ENCODE data around the gene RS1. TPM values are rescaled to one million over a fixed set of nuclear protein-coding genes. Genes with fewer than 3 reads are reported as not detected.

The RS1 gene
- polyA plus RNA-seq (not detected in 3 replicates), polyA minus RNA-seq (not detected in 3 replicates)
- not detected for polyA plus RNA-seq (2011; ENCODE audit: low read depth)
- not detected in 2 replicates for polyA plus RNA-seq (2011; cell fraction: cytosol; rRNA removed)
- polyA plus RNA-seq (2011; cell fraction: nucleus; rRNA removed) = not detected in 2 replicates
- polyA plus RNA-seq (2012; ENCODE audit: low replicate concordance) = 0.06 TPM in 1 of 2 replicates, not detected in the other
- not detected for polyA minus RNA-seq (2011; cell fraction: cytosol; rRNA and poly(A)+ RNA removed)
- not detected in 2 replicates for polyA minus RNA-seq (2011; cell fraction: nucleus; rRNA and poly(A)+ RNA removed)

DNA sequence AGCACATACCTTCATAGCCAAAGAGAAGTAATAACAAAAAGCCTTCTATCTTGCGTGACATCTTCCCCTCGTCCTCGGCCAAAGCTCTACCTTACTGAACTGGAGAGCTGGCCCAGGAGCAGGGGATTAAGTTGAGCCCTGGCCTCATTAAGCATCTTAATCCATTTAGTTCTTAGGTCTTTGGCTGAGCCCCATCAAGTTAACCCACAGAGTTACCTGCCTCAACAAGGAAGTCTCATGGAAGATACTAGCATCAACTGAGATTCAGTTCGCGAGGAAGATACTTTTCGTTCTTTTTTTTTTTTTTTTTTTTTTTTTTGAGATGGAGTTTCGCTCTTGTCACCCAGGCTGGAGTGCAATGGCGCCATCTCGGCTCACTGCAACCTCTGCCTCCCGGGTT is at the start of gene RS1:
TSS of gene RS1 (minus strand) at position 101 of the 400 bp plus-strand sequence. CDS start at position 61, 40 bp downstream.
- Histone ChIP-seq H3K36me3 (ENCODE audit: control insufficient read depth in 2 of 2, extremely low read depth in 1 of 2, insufficient read depth in 2 of 2, low read length in 2 of 2) (no peaks in the 10 kb centered on the region), H3K4me2 (ENCODE audit: control insufficient read depth, extremely low read depth, insufficient read depth, low read depth, low read length) (no peak within 1 kb of the TSS), H4K20me1 (ENCODE audit: control insufficient read depth, extremely low read depth, insufficient read depth, low read length) (no peaks in the 10 kb centered on the region), H3K79me2 (ENCODE audit: control insufficient read depth, insufficient read depth, low read length) (no peaks in the 10 kb centered on the region), H3K4me3 (ENCODE audit: control insufficient read depth in 2 of 3, extremely low read depth in 1 of 3, insufficient read depth in 2 of 3, low read depth in 1 of 3, low read length in 3 of 3) (no peak within 1 kb of the TSS), H3K27me3 (ENCODE audit: control insufficient read depth, extremely low read depth, insufficient read depth, low read length) (no peaks in the 10 kb centered on the region), H3K9me1 (ENCODE audit: control insufficient read depth, extremely low read depth, insufficient read depth, low read length) (no peaks in the 10 kb centered on the region), H3K9ac (ENCODE audit: control insufficient read depth, extremely low read depth, insufficient read depth, low read length) (no peak within 1 kb of the TSS), H3K4me1 (ENCODE audit: control insufficient read depth, extremely low read depth, insufficient read depth, low read length) (no peaks in the 10 kb centered on the region), H3K9me3 (ENCODE audit: control insufficient read depth, low read depth, low read length) (no peaks in the 10 kb centered on the region), H2AFZ (ENCODE audit: control insufficient read depth, low read length) (no peak within 1 kb of the TSS), H3K27ac (ENCODE audit: control insufficient read depth, insufficient read depth, low read length) (no peak within 1 kb of the TSS)
- FAIRE-seq (no peak), DNase-seq (ENCODE audit: low read depth, low spot score) (no peak)
- no peak for TF ChIP-seq CTCF (optimal IDR thresholded peaks at IDR 0.05 in 1 of 3, IDR thresholded peaks at IDR 0.05 in 1 of 3, conservative IDR thresholded peaks at IDR 0.05 in 1 of 3; ENCODE audit: extremely low read depth in 1 of 3, insufficient read depth in 2 of 3, low read length in 3 of 3)
- no peak for TF ChIP-seq EZH2 (IDR thresholded peaks at IDR 0.05; ENCODE audit: low read length)
- dilution Hi-C loops (cut with MboI; ENCODE audit: extremely low pct_ligation_motif_present, low sequenced_read_pairs) = no loop called here

DNA sequence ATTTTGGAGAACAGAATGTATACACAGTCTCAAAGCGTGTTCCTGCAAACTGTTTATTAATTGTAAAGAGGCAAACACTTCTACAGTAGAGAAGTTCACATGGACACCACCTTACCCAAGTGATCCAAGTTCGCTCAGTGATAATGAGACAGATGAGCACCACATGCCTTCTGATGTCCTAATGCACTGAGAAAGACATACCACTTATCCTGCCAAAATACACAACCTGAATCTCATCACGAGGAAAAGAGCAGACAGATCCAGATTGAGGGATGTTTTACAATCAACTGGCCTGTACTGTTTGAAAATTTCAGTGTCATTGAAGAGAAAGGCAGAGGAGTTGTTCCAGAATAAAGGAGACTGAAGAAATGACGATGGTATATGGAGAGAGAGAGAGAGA is 47.9 kb upstream of the RS1 start:
- Histone ChIP-seq H4K20me1 (ENCODE audit: control insufficient read depth, extremely low read depth, insufficient read depth, low read length) (no peaks in the 10 kb centered on the region), H3K4me1 (ENCODE audit: control insufficient read depth, extremely low read depth, insufficient read depth, low read length) (no peaks in the 10 kb centered on the region)

More for the DNA sequence above, 47.9 kb upstream of the RS1 start:
- no peak overlapping the region for H3K27ac ChIP-seq (ENCODE audit: control insufficient read depth, insufficient read depth, low read length)
- no peak for FAIRE-seq
- H3K9me1 ChIP-seq (ENCODE audit: control insufficient read depth, extremely low read depth, insufficient read depth, low read length) = no peaks in the 10 kb centered on the region
- dilution Hi-C loops (cut with MboI; ENCODE audit: extremely low pct_ligation_motif_present, low sequenced_read_pairs) = no loop called here
- no peaks in the 10 kb centered on the region for H3K36me3 ChIP-seq (ENCODE audit: control insufficient read depth in 2 of 2, extremely low read depth in 1 of 2, insufficient read depth in 2 of 2, low read length in 2 of 2)
- no peaks in the 10 kb centered on the region for H3K79me2 ChIP-seq (ENCODE audit: control insufficient read depth, insufficient read depth, low read length)
- no peaks in the 10 kb centered on the region for H3K9me3 ChIP-seq (ENCODE audit: control insufficient read depth, low read depth, low read length)
- no peak for TF ChIP-seq CTCF (optimal IDR thresholded peaks at IDR 0.05 in 1 of 3, IDR thresholded peaks at IDR 0.05 in 1 of 3, conservative IDR thresholded peaks at IDR 0.05 in 1 of 3; ENCODE audit: extremely low read depth in 1 of 3, insufficient read depth in 2 of 3, low read length in 3 of 3)
- TF ChIP-seq EZH2 (IDR thresholded peaks at IDR 0.05; ENCODE audit: low read length) = no peak
- H3K9ac ChIP-seq (ENCODE audit: control insufficient read depth, extremely low read depth, insufficient read depth, low read length) = no peak overlapping the region
- H3K4me2 ChIP-seq (ENCODE audit: control insufficient read depth, extremely low read depth, insufficient read depth, low read depth, low read length) = no peak overlapping the region
- DNase-seq (ENCODE audit: low read depth, low spot score) = no peak
- H2AFZ ChIP-seq (ENCODE audit: control insufficient read depth, low read length) = no peak overlapping the region
- H3K27me3 ChIP-seq (ENCODE audit: control insufficient read depth, extremely low read depth, insufficient read depth, low read length) = no peaks in the 10 kb centered on the region
- H3K4me3 ChIP-seq (ENCODE audit: control insufficient read depth in 2 of 3, extremely low read depth in 1 of 3, insufficient read depth in 2 of 3, low read depth in 1 of 3, low read length in 3 of 3) = no peak overlapping the region
